WTC11 (cell line): ENCODE results near the gene KCNB1. TPM values are rescaled to one million over a fixed set of nuclear protein-coding genes. Genes with fewer than 3 reads are reported as not detected.

Experiments
- ATAC-seq: fragments of 200-7000 bp; cut with Tn5 transposase; 2 replicates; pipeline ENCODE4 v1.10.0; 2021; ENCODE audit warnings: mild to moderate bottlenecking, moderate library complexity
- CTCF ChIA-PET: fragments of 300-600 bp; sonication (Branson Sonifier 250); formaldehyde crosslinking; loops from one replicate; lab custom pipeline; 2021; ENCODE audit warnings: antibody characterized with exemption; lab: Charles Lee
- POLR2A ChIA-PET: fragments of 350-600 bp; sonication (Branson Sonifier 250); formaldehyde crosslinking; loops from one replicate; lab custom pipeline; 2021; ENCODE audit warnings: antibody characterized with exemption; lab: Charles Lee
- DNase-seq: peaks from one replicate; pipeline ENCODE4 v3.0.0; 2021; ENCODE audit warnings: low spot score
- H3K27ac Mint-ChIP-seq: 2 replicates; pipeline ENCODE4 v1.8.0; 2021; ENCODE audit warnings: mixed read lengths
- H3K27me3 Mint-ChIP-seq: 2 replicates; pipeline ENCODE4 v1.8.0; 2021; ENCODE audit warnings: low read depth, mild to moderate bottlenecking, moderate library complexity, mixed read lengths
- H3K36me3 Mint-ChIP-seq: 2 replicates; pipeline ENCODE4 v1.8.0; 2021; ENCODE audit warnings: mixed read lengths
- H3K4me1 Mint-ChIP-seq: 2 replicates; pipeline ENCODE4 v1.8.0; 2022; ENCODE audit warnings: mixed read lengths
- H3K4me3 Mint-ChIP-seq: 2 replicates; pipeline ENCODE4 v1.8.0; 2021; ENCODE audit warnings: mild to moderate bottlenecking, moderate library complexity, mixed read lengths
- H3K9me3 Mint-ChIP-seq: 2 replicates; pipeline ENCODE4 v1.8.0; 2021; ENCODE audit warnings: mixed read lengths
- ESRRA ChIP-seq: sonication (generic); formaldehyde crosslinking; IDR thresholded peaks from 2 replicates; pipeline ENCODE4 v1.8.1; 2022; ENCODE audit warnings: mild to moderate bottlenecking, missing genetic modification reagents, borderline replicate concordance
- FOXP1 ChIP-seq: sonication (generic); formaldehyde crosslinking; IDR thresholded peaks from 2 replicates; pipeline ENCODE4 v1.8.0; 2022; ENCODE audit warnings: missing genetic modification reagents, mild to moderate bottlenecking, moderate library complexity, borderline replicate concordance
- GTF2I ChIP-seq: fragments of 250-450 bp; sonication (Bioruptor Pico); conservative IDR thresholded peaks from 2 replicates; pipeline ENCODE4 v1.4.0; 2021; ENCODE audit warnings: mild to moderate bottlenecking
- MXD4 ChIP-seq: fragments of 250-450 bp; sonication (Bioruptor Pico); IDR thresholded peaks from 2 replicates; pipeline ENCODE4 v1.8.0; 2021; ENCODE audit warnings: mild to moderate bottlenecking, moderate library complexity, borderline replicate concordance
- NFYB ChIP-seq: sonication (generic); formaldehyde crosslinking; conservative IDR thresholded peaks from 2 replicates; pipeline ENCODE4 v1.8.0; 2022; ENCODE audit warnings: low read depth, missing genetic modification reagents
- NR1H2 ChIP-seq: sonication (generic); formaldehyde crosslinking; IDR thresholded peaks from 2 replicates; pipeline ENCODE4 v1.9.0; 2021; ENCODE audit warnings: mild to moderate bottlenecking, moderate library complexity, missing genetic modification reagents
- RORB ChIP-seq: fragments of 250-450 bp; sonication (Bioruptor Pico); IDR thresholded peaks from 2 replicates; pipeline ENCODE4 v1.9.0; 2021; ENCODE audit warnings: mild to moderate bottlenecking
- SP1 ChIP-seq: sonication (generic); formaldehyde crosslinking; conservative IDR thresholded peaks from 2 replicates; pipeline ENCODE4 v1.8.1; 2022; ENCODE audit warnings: missing genetic modification reagents
- TEAD1 ChIP-seq: sonication (generic); formaldehyde crosslinking; IDR thresholded peaks from 2 replicates; pipeline ENCODE4 v1.8.0; 2022; ENCODE audit warnings: mild to moderate bottlenecking, missing genetic modification reagents
- TEAD4 ChIP-seq: sonication (generic); formaldehyde crosslinking; IDR thresholded peaks from 2 replicates; pipeline ENCODE4 v1.8.0; 2022; ENCODE audit warnings: mild to moderate bottlenecking, missing genetic modification reagents
- ZBTB21 ChIP-seq: sonication (generic); formaldehyde crosslinking; IDR thresholded peaks from 2 replicates; pipeline ENCODE4 v1.8.1; 2023; ENCODE audit warnings: mild to moderate bottlenecking, missing genetic modification reagents, borderline replicate concordance
- ZNF138 ChIP-seq: sonication (generic); formaldehyde crosslinking; conservative IDR thresholded peaks from 2 replicates; pipeline ENCODE4 v1.8.1; 2022; ENCODE audit warnings: mild to moderate bottlenecking, moderate library complexity, missing genetic modification reagents
- ZNF232 ChIP-seq: sonication (generic); formaldehyde crosslinking; IDR thresholded peaks from 2 replicates; pipeline ENCODE4 v1.8.0; 2022; ENCODE audit warnings: mild to moderate bottlenecking, missing genetic modification reagents
- ZNF317 ChIP-seq: sonication (generic); formaldehyde crosslinking; IDR thresholded peaks from 2 replicates; pipeline ENCODE4 v1.8.1; 2023; ENCODE audit warnings: low read depth, mild to moderate bottlenecking, moderate library complexity, missing genetic modification reagents, borderline replicate concordance
- ZNF423 ChIP-seq: fragments of 250-450 bp; sonication (Bioruptor Pico); IDR thresholded peaks from 2 replicates; pipeline ENCODE4 v2.1.2; 2022; ENCODE audit warnings: mild to moderate bottlenecking, moderate library complexity
- ZNF671 ChIP-seq: fragments of 250-450 bp; sonication (Bioruptor Pico); IDR thresholded peaks from 2 replicates; pipeline ENCODE4 v1.8.0; 2021; ENCODE audit warnings: mild to moderate bottlenecking
- total RNA-seq: library from RNA; stranded (reverse); gene quantifications from 3 replicates; pipeline ENCODE4 v1.2.3, GENCODE V29; 2021
- TF ChIP-seq, protein P1 (sequence below): sonication (generic); formaldehyde crosslinking; IDR thresholded peaks from 2 replicates; pipeline ENCODE4 v1.8.0; 2022; ENCODE audit warnings: mild to moderate bottlenecking, missing genetic modification reagents
- TF ChIP-seq, protein P2 (sequence below): sonication (generic); formaldehyde crosslinking; IDR thresholded peaks from 2 replicates; pipeline ENCODE4 v1.8.0; 2022; ENCODE audit warnings: mild to moderate bottlenecking, missing genetic modification reagents
- TF ChIP-seq, protein P3 (sequence below): sonication (generic); formaldehyde crosslinking; IDR thresholded peaks from 2 replicates; pipeline ENCODE4 v1.8.1; 2022; ENCODE audit warnings: low read depth, missing genetic modification reagents, borderline replicate concordance
- TF ChIP-seq, protein P4 (sequence below): sonication (generic); formaldehyde crosslinking; IDR thresholded peaks from 2 replicates; pipeline ENCODE4 v1.8.0; 2022; ENCODE audit warnings: mild to moderate bottlenecking, missing genetic modification reagents
- TF ChIP-seq, protein P5 (sequence below): sonication (generic); formaldehyde crosslinking; IDR thresholded peaks from 2 replicates; pipeline ENCODE4 v1.8.0; 2023; ENCODE audit warnings: missing genetic modification reagents
- TF ChIP-seq, protein P6 (sequence below): sonication (generic); formaldehyde crosslinking; conservative IDR thresholded peaks from 2 replicates; pipeline ENCODE4 v1.8.1; 2022; ENCODE audit warnings: mild to moderate bottlenecking, missing genetic modification reagents
- TF ChIP-seq, protein P7 (sequence below): fragments of 250-450 bp; sonication (Bioruptor Pico); IDR thresholded peaks from 2 replicates; pipeline ENCODE4 v2.1.2; 2022; ENCODE audit warnings: mild to moderate bottlenecking, moderate library complexity
- TF ChIP-seq, protein P8 (sequence below): sonication (generic); formaldehyde crosslinking; IDR thresholded peaks from 2 replicates; pipeline ENCODE4 v1.8.1; 2023; ENCODE audit warnings: mild to moderate bottlenecking, missing genetic modification reagents, moderate library complexity
- TF ChIP-seq, protein P9 (sequence below): sonication (generic); formaldehyde crosslinking; IDR thresholded peaks from 2 replicates; pipeline ENCODE4 v1.8.1; 2022; ENCODE audit warnings: missing genetic modification reagents, borderline replicate concordance

The KCNB1 gene
- total RNA-seq, 1 experiment from 2014 or later, result 1.1 TPM

DNA sequence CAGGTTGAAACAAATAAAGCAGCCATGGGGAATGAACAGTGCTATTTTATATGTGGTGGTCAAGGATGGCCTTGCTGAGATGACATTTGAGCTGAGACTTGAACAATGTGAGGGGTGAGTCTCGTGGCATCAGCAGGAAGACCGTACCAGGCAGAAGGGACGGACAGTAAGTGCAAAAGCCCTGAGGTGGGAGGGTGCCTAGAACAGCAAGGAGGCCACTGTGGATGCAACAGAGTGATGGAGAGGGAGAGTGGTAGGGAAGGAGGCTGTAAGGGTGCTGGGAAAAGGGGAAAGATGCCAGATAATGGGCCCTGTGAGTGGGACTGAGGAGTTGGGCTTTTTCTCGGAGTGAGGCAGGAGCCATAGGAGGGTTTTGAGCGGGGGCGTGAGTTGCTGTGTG lies 11.5 kb downstream of the KCNB1 start:
- Mint-ChIP-seq H3K27me3 (no peaks in the 10 kb centered on the region; the same call in 1 of the 2 replicates), H3K36me3 (no peaks in the 10 kb centered on the region), H3K4me3 (no peak overlapping the region), H3K9me3 (peaks cover 10% of the 10 kb centered on the region), H3K4me1 (peaks cover 5% of the 10 kb centered on the region), H3K27ac (no peak overlapping the region)
- ChIA-PET POLR2A (no interaction called here), CTCF (interaction anchor here (1.1 to 1.4 kb wide), 2 partner anchors 13 to 87 kb away, joined by 3 to 6 read pairs; no protein-coding TSS in a partner anchor)
- ATAC-seq, result no peak
- TF ChIP-seq ZNF138, result no peak
- no peak for DNase-seq

DNA sequence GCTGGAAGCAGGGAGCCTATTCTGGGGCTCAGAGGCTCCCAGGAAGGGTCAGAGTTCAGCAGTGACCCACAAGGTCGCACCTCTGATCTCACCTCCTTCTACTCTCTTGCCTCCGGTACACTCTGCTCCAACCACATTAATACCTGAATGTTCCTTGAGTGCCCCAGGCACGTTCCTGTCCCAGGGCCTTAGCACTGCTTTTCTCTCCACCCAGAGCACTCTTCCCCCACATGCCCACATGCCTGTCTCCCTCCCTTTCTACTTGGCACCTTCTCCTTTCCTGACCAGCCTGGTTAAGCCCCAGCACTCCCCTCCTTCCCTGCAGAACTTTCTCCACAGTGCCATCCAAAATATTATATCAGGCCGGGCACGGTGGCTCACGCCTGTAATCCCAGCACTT lies 13.4 kb downstream of the KCNB1 start:
- ChIA-PET POLR2A (no interaction called here), CTCF (no interaction called here)
- Mint-ChIP-seq H3K4me1 (peaks cover 5% of the 10 kb centered on the region), H3K9me3 (peaks cover 10% of the 10 kb centered on the region), H3K4me3 (no peak overlapping the region), H3K27me3 (no peaks in the 10 kb centered on the region; the same call in 1 of the 2 replicates), H3K27ac (no peak overlapping the region), H3K36me3 (no peaks in the 10 kb centered on the region)
- no peak for TF ChIP-seq RORB (CRISPR knock-in tag)
- TF ChIP-seq, protein P1, sequence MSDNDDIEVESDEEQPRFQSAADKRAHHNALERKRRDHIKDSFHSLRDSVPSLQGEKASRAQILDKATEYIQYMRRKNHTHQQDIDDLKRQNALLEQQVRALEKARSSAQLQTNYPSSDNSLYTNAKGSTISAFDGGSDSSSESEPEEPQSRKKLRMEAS (CRISPR knock-in tag), result no peak
- no peak for TF ChIP-seq NR1H2
- no peak for TF ChIP-seq ZNF317 (CRISPR knock-in tag)
- TF ChIP-seq, protein P2, sequence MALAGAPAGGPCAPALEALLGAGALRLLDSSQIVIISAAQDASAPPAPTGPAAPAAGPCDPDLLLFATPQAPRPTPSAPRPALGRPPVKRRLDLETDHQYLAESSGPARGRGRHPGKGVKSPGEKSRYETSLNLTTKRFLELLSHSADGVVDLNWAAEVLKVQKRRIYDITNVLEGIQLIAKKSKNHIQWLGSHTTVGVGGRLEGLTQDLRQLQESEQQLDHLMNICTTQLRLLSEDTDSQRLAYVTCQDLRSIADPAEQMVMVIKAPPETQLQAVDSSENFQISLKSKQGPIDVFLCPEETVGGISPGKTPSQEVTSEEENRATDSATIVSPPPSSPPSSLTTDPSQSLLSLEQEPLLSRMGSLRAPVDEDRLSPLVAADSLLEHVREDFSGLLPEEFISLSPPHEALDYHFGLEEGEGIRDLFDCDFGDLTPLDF (CRISPR knock-in tag), result no peak
- TF ChIP-seq ZNF232 (CRISPR knock-in tag), result no peak
- no peak for TF ChIP-seq ESRRA (CRISPR knock-in tag)
- no peak for TF ChIP-seq ZNF423 (CRISPR knock-in tag)
- no peak for TF ChIP-seq ZBTB21
- TF ChIP-seq, protein P3, sequence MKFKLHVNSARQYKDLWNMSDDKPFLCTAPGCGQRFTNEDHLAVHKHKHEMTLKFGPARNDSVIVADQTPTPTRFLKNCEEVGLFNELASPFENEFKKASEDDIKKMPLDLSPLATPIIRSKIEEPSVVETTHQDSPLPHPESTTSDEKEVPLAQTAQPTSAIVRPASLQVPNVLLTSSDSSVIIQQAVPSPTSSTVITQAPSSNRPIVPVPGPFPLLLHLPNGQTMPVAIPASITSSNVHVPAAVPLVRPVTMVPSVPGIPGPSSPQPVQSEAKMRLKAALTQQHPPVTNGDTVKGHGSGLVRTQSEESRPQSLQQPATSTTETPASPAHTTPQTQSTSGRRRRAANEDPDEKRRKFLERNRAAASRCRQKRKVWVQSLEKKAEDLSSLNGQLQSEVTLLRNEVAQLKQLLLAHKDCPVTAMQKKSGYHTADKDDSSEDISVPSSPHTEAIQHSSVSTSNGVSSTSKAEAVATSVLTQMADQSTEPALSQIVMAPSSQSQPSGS (CRISPR knock-in tag), result no peak
- TF ChIP-seq TEAD4 (CRISPR knock-in tag), result no peak
- TF ChIP-seq, protein P4, sequence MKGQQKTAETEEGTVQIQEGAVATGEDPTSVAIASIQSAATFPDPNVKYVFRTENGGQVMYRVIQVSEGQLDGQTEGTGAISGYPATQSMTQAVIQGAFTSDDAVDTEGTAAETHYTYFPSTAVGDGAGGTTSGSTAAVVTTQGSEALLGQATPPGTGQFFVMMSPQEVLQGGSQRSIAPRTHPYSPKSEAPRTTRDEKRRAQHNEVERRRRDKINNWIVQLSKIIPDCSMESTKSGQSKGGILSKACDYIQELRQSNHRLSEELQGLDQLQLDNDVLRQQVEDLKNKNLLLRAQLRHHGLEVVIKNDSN, result no peak
- TF ChIP-seq MXD4, result no peak
- TF ChIP-seq, protein P5, sequence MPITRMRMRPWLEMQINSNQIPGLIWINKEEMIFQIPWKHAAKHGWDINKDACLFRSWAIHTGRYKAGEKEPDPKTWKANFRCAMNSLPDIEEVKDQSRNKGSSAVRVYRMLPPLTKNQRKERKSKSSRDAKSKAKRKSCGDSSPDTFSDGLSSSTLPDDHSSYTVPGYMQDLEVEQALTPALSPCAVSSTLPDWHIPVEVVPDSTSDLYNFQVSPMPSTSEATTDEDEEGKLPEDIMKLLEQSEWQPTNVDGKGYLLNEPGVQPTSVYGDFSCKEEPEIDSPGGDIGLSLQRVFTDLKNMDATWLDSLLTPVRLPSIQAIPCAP, result no peak
- TF ChIP-seq ZNF138, result no peak
- TF ChIP-seq, protein P6, sequence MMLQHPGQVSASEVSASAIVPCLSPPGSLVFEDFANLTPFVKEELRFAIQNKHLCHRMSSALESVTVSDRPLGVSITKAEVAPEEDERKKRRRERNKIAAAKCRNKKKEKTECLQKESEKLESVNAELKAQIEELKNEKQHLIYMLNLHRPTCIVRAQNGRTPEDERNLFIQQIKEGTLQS (CRISPR knock-in tag), result no peak
- no peak for TF ChIP-seq NFYB (CRISPR knock-in tag)
- no peak for TF ChIP-seq GTF2I (CRISPR knock-in tag)
- ATAC-seq (no peak), DNase-seq (no peak)

DNA sequence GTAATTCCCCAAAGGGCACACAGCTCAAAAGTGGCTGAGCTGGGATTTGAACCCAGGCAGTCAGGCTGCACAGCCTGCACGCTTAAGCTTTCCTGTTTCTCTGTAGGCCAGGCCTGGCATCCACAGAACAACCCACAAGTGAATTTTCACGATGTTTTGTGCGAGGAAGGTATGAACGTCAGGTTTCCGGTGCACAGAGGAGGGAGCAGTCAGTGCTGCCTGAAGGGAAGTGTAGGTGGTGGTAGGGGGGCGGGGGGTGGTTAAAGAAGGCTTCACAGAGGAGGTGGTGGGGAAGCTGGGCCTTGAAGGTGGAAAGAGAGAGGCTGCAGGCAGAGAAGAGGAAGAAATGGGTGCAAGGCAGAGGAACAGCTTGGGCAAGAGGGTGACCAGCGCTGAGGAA lies 14.1 kb downstream of the KCNB1 start:
- Mint-ChIP-seq H3K36me3 (no peaks in the 10 kb centered on the region), H3K4me3 (no peak overlapping the region), H3K27me3 (no peaks in the 10 kb centered on the region; the same call in 1 of the 2 replicates), H3K4me1 (peaks cover 5% of the 10 kb centered on the region), H3K9me3 (peaks cover 10% of the 10 kb centered on the region), H3K27ac (no peak overlapping the region)
- ChIA-PET POLR2A (no interaction called here), CTCF (no interaction called here)
- DNase-seq (no peak), ATAC-seq (no peak)
- no peak for TF ChIP-seq SP1 (CRISPR knock-in tag)
- no peak for TF ChIP-seq TEAD1 (CRISPR knock-in tag)
- no peak for TF ChIP-seq ZNF671 (CRISPR knock-in tag)
- TF ChIP-seq, protein P7, sequence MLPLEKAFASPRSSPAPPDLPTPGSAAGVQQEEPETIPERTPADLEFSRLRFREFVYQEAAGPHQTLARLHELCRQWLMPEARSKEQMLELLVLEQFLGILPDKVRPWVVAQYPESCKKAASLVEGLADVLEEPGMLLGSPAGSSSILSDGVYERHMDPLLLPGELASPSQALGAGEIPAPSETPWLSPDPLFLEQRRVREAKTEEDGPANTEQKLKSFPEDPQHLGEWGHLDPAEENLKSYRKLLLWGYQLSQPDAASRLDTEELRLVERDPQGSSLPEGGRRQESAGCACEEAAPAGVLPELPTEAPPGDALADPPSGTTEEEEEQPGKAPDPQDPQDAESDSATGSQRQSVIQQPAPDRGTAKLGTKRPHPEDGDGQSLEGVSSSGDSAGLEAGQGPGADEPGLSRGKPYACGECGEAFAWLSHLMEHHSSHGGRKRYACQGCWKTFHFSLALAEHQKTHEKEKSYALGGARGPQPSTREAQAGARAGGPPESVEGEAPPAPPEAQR (CRISPR knock-in tag), result no peak
- TF ChIP-seq, protein P8, sequence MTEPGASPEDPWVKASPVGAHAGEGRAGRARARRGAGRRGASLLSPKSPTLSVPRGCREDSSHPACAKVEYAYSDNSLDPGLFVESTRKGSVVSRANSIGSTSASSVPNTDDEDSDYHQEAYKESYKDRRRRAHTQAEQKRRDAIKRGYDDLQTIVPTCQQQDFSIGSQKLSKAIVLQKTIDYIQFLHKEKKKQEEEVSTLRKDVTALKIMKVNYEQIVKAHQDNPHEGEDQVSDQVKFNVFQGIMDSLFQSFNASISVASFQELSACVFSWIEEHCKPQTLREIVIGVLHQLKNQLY (CRISPR knock-in tag), result no peak
- TF ChIP-seq TEAD4 (CRISPR knock-in tag), result no peak
- no peak for TF ChIP-seq FOXP1 (CRISPR knock-in tag)
- TF ChIP-seq, protein P9, sequence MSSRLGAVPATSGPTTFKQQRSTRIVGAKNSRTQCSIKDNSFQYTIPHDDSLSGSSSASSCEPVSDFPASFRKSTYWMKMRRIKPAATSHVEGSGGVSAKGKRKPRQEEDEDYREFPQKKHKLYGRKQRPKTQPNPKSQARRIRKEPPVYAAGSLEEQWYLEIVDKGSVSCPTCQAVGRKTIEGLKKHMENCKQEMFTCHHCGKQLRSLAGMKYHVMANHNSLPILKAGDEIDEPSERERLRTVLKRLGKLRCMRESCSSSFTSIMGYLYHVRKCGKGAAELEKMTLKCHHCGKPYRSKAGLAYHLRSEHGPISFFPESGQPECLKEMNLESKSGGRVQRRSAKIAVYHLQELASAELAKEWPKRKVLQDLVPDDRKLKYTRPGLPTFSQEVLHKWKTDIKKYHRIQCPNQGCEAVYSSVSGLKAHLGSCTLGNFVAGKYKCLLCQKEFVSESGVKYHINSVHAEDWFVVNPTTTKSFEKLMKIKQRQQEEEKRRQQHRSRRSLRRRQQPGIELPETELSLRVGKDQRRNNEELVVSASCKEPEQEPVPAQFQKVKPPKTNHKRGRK (CRISPR knock-in tag), result no peak
- TF ChIP-seq ZNF317 (CRISPR knock-in tag), result no peak
